Measurements from ENCODE around the gene PDCD1LG2. TPM values are rescaled to one million over a fixed set of nuclear protein-coding genes. Genes with fewer than 3 reads are reported as not detected.

PDCD1LG2 gene
- total and polyA plus RNA-seq, 2 of the 8 experiments (the other 6 are each of a cell fraction or from before 2014, with no cell fraction given), result not detected

DNA sequence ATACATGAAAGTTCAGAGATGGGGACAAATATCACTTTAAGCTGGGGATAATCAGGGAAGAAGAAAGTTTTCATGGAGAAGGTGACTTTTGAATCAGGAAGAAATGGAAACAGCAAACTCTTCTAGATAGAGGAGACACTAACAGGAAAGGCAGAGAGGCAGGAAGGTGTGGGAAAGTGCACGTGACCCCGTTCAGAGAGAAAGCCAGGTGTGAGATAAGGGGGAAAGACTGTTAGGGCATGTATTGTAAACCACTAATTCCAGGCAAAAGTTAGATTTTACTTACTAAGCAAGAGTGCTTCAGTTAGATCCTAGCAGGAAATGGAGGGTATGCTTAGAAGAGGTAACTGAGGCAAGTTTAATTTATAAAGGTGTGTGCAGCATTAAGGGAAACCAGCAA, 58.5 kb downstream of the PDCD1LG2 start:
- Histone ChIP-seq H2AK5ac (ENCODE audit: low read depth, low read length) (no peak overlapping the region), H3K4me1 (replicated peaks in 1 of 4; ENCODE audit: control insufficient read depth in 3 of 4, insufficient read depth in 4 of 4, low read length in 3 of 4) (no peaks in the 10 kb centered on the region), H3K79me1 (ENCODE audit: low read depth, low read length) (no peaks in the 10 kb centered on the region), H4K5ac (ENCODE audit: insufficient read length, low read depth, low read length) (no peak overlapping the region), H3K36me3 (ENCODE audit: control insufficient read depth in 2 of 4, insufficient read depth in 4 of 4, low read length in 3 of 4) (no peaks in the 10 kb centered on the region), H3K9me3 (ENCODE audit: insufficient read depth in 2 of 2, low read depth in 1 of 2, low read length in 1 of 2) (no peaks in the 10 kb centered on the region), H3K4ac (replicated peaks; ENCODE audit: insufficient read length, low read depth, low read length) (no peak overlapping the region), H4K20me1 (replicated peaks in 1 of 2; ENCODE audit: control insufficient read depth in 1 of 2, insufficient read depth in 2 of 2, low read length in 2 of 2) (no peaks in the 10 kb centered on the region), H3K23me2 (ENCODE audit: low read depth, low read length) (no peaks in the 10 kb centered on the region), H2BK20ac (ENCODE audit: low read length) (no peak overlapping the region), H2BK15ac (ENCODE audit: low read length) (no peak overlapping the region), H3K23ac (ENCODE audit: insufficient read length) (no peak overlapping the region), H3K79me2 (ENCODE audit: control insufficient read depth in 1 of 2, insufficient read depth in 2 of 2, low read length in 2 of 2) (no peaks in the 10 kb centered on the region), H2BK12ac (ENCODE audit: low read depth, low read length) (no peak overlapping the region), H2AFZ (ENCODE audit: low read length) (no peak overlapping the region), H3K4me3 (ENCODE audit: extremely low read depth in 1 of 4, insufficient read depth in 2 of 4, low read depth in 3 of 4, low read length in 4 of 4) (no peak overlapping the region), H3K56ac (replicated peaks; ENCODE audit: insufficient read length, low read depth, low read length) (no peak overlapping the region), H3K18ac (ENCODE audit: extremely low read depth, low read length) (no peak overlapping the region), H2BK120ac (replicated peaks; ENCODE audit: low read depth, low read length) (no peak overlapping the region), H3K4me2 (ENCODE audit: insufficient read depth in 1 of 2, low read depth in 2 of 2, low read length in 2 of 2) (no peak overlapping the region), H3K9ac (replicated peaks in 1 of 4; ENCODE audit: extremely low read depth in 1 of 4, low read depth in 3 of 4, low read length in 3 of 4) (no peak overlapping the region), H4K91ac (replicated peaks; ENCODE audit: insufficient read length, low read length) (no peak overlapping the region), H3K27me3 (replicated peaks in 1 of 4; ENCODE audit: control insufficient read depth in 3 of 4, extremely low read depth in 1 of 4, insufficient read depth in 3 of 4, low read length in 3 of 4) (no peaks in the 10 kb centered on the region; a peak in 1 of 7 replicates), H3K27ac (ENCODE audit: low read depth, low read length) (no peak overlapping the region), H3K14ac (ENCODE audit: insufficient read length) (no peak overlapping the region), H2BK5ac (ENCODE audit: low read depth, low read length) (no peak overlapping the region), H4K8ac (ENCODE audit: extremely low read depth, insufficient read depth, low read length) (no peak overlapping the region)
- CTCF ChIA-PET (ENCODE audit: partially characterized antibody), result interaction anchor here (1.2 kb wide), 1 partner anchor 15 kb away, joined by 3 read pairs; no protein-coding TSS in a partner anchor
- POLR2A ChIA-PET (ENCODE audit: partially characterized antibody), result no interaction called here
- 95% methylated on average over 2 of the region's 2 CpGs; no CpG with 5 or more reads in 1 of the 2 experiments for WGBS, 2 experiments (ENCODE audit: extremely low coverage in 1 of 2, insufficient coverage in 1 of 2, insufficient read length in 1 of 2, insufficient replicate concordance in 2 of 2, low coverage in 1 of 2, low lambda C conversion rate in 2 of 2, missing lambda C conversion rate in 1 of 2)
- no peak for DNase-seq (ENCODE audit: low read depth in 1 of 2, low spot score in 2 of 2)
- FAIRE-seq, result no peak
- TF ChIP-seq ASH2L (IDR thresholded peaks at IDR 0.05; ENCODE audit: low read length) (no peak), ZNF274 (IDR thresholded peaks at IDR 0.05; ENCODE audit: borderline replicate concordance, extremely low read depth, low read length) (no peak), HDAC6 (IDR thresholded peaks at IDR 0.05; ENCODE audit: low read depth, low read length) (no peak), KDM5A (IDR thresholded peaks at IDR 0.05; ENCODE audit: low read length) (no peak), SIX5 (IDR thresholded peaks at IDR 0.05; ENCODE audit: low read depth, low read length) (no peak), RBBP5 (IDR thresholded peaks at IDR 0.05; ENCODE audit: borderline replicate concordance, low read depth, low read length) (no peak), EGR1 (IDR thresholded peaks at IDR 0.05; ENCODE audit: borderline replicate concordance, low read depth, low read length) (no peak), POLR2A (IDR thresholded peaks at IDR 0.05; ENCODE audit: control extremely low read depth in 1 of 2, low read depth in 2 of 2, low read length in 2 of 2) (no peak), RAD21 (IDR thresholded peaks at IDR 0.05 in 1 of 2, conservative IDR thresholded peaks at IDR 0.05 in 1 of 2; ENCODE audit: low read depth in 2 of 2, low read length in 2 of 2) (no peak), KDM4A (IDR thresholded peaks at IDR 0.05; ENCODE audit: low read depth, low read length, severe bottlenecking) (no peak), CHD2 (IDR thresholded peaks at IDR 0.05; ENCODE audit: low read length) (no peak), TAF1 (IDR thresholded peaks at IDR 0.05; ENCODE audit: low read depth, low read length) (no peak), KDM1A (IDR thresholded peaks at IDR 0.05; ENCODE audit: borderline replicate concordance, low read length) (no peak), BCL11A (IDR thresholded peaks at IDR 0.05; ENCODE audit: low read depth in 2 of 2, low read length in 2 of 2) (no peak), CREB1 (IDR thresholded peaks at IDR 0.05) (no peak)
- TF ChIP-seq, protein P1, sequence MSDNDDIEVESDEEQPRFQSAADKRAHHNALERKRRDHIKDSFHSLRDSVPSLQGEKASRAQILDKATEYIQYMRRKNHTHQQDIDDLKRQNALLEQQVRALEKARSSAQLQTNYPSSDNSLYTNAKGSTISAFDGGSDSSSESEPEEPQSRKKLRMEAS (IDR thresholded peaks at IDR 0.05), result no peak
